Caco-2 (cell line): Measurements from ENCODE around the gene CLMP. TPM values are rescaled to one million over a fixed set of nuclear protein-coding genes. Genes with fewer than 3 reads are reported as not detected.
A peak's percentile ranks its signal among the peaks of the same experiment; 100 is the strongest.

Experiments
- BruUV-seq: library from RNA; stranded (reverse); fragments of 400-500 nt; replicated peaks from 2 replicates; lab custom pipeline; 2021; lab: Mats Ljungman, UMichigan
- CTCF ChIA-PET: fragments of 300-600 bp; sonication (Branson Sonifier 250); formaldehyde crosslinking; loops from one replicate; lab custom pipeline; 2022; ENCODE audit warnings: antibody characterized with exemption; lab: Charles Lee
- POLR2A ChIA-PET: fragments of 300-600 bp; sonication (Branson Sonifier 250); formaldehyde crosslinking; loops from one replicate; lab custom pipeline; 2022; ENCODE audit warnings: antibody characterized with exemption; lab: Charles Lee
- DNase-seq, 2 experiments: peaks; one replicate each; pipeline versions ENCODE4 v3.0.0 to v3.0.0-alpha.2; 2020 to 2022
- H3K27me3 ChIP-seq: replicated peaks from 2 replicates; pipeline ENCODE4 v1.6.0; 2011; ENCODE audit warnings: low read length; ENCODE audit not compliant: control insufficient read depth, insufficient read depth
- H3K36me3 ChIP-seq: 2 replicates; pipeline ENCODE4 v1.5.1; 2011; ENCODE audit warnings: low read length; ENCODE audit not compliant: control insufficient read depth, insufficient read depth
- H3K4me1 ChIP-seq: fragments of 250-450 bp; sonication (Bioruptor Pico); 2 replicates; pipeline ENCODE4 v1.5.1; 2020; ENCODE audit warnings: mild to moderate bottlenecking
- H3K4me3 ChIP-seq: 2 replicates; pipeline ENCODE4 v1.5.1; 2011; ENCODE audit warnings: low read depth, mild to moderate bottlenecking, control low read depth, low read length
- H3K9me3 ChIP-seq: fragments of 250-450 bp; sonication (Bioruptor Pico); 2 replicates; pipeline ENCODE4 v1.5.1; 2020; ENCODE audit warnings: mild to moderate bottlenecking, moderate library complexity
- H3K27ac Mint-ChIP-seq: one replicate; pipeline ENCODE4 v1.8.0; 2022; ENCODE audit warnings: mixed read lengths; ENCODE audit not compliant: unreplicated experiment
- H3K27me3 Mint-ChIP-seq: one replicate; pipeline ENCODE4 v1.8.0; 2022; ENCODE audit warnings: mixed read lengths; ENCODE audit not compliant: insufficient read depth, unreplicated experiment
- H3K36me3 Mint-ChIP-seq: one replicate; pipeline ENCODE4 v1.8.0; 2022; ENCODE audit warnings: mild to moderate bottlenecking, mixed read lengths; ENCODE audit not compliant: insufficient read depth, unreplicated experiment
- H3K4me1 Mint-ChIP-seq: one replicate; pipeline ENCODE4 v1.8.0; 2022; ENCODE audit warnings: low read depth, mixed read lengths; ENCODE audit not compliant: unreplicated experiment
- H3K4me3 Mint-ChIP-seq: one replicate; pipeline ENCODE4 v1.8.0; 2022; ENCODE audit warnings: mild to moderate bottlenecking, moderate library complexity, mixed read lengths; ENCODE audit not compliant: unreplicated experiment
- H3K9me3 Mint-ChIP-seq: one replicate; pipeline ENCODE4 v1.8.0; 2022; ENCODE audit warnings: mixed read lengths; ENCODE audit not compliant: unreplicated experiment
- CTCF ChIP-seq, 2 experiments: fragments of 200-600 bp in 1 of 2; IDR thresholded peaks; 1 replicate in 1 of 2; 2 replicates in 1 of 2; pipeline versions ENCODE4 v1.5.1 to v1.8.0; 2011 to 2022; ENCODE audit warnings: antibody characterized with exemption in 1 of 2, control low read depth in 1 of 2, inconsistent platforms in 1 of 2, low read depth in 1 of 2, low read length in 1 of 2, mild to moderate bottlenecking in 1 of 2, moderate library complexity in 1 of 2; ENCODE audit not compliant: insufficient read depth in 1 of 2, severe bottlenecking in 1 of 2, unreplicated experiment in 1 of 2
- intact Hi-C: fragments of 100-400 bp; cut with micrococcal nuclease; formaldehyde crosslinking; loops from one replicate; pipeline ENCODE4 v1.10.0; 2022; ENCODE audit not compliant: unreplicated experiment
- total RNA-seq: library from RNA; stranded (reverse); gene quantifications from 2 replicates; pipeline ENCODE4 v1.2.3, GENCODE V29; 2022

CLMP gene
- total RNA-seq, 1 experiment from 2014 or later = 58.9 TPM

- H3K27ac Mint-ChIP-seq = peak overlapping the region; percentile 48
- no TSS peak for BruUV-seq
- Histone ChIP-seq H3K4me3 (peak overlapping the region; percentile 11; the same call in 1 of the 2 replicates), H3K9me3 (no peaks in the 10 kb centered on the region), H3K27me3 (no peaks in the 10 kb centered on the region), H3K4me1 (peaks cover 19% of the 10 kb centered on the region), H3K36me3 (no peaks in the 10 kb centered on the region)
- H3K4me3 Mint-ChIP-seq = peak overlapping the region; percentile 69
- ChIA-PET POLR2A (interaction anchor here (0.7 kb wide), 1 partner anchor 151 kb away, joined by 4 read pairs; no protein-coding TSS in a partner anchor), CTCF (interaction anchor here (1.0 to 1.6 kb wide), 2 partner anchors 48 to 110 kb away, joined by 3 to 5 read pairs; no protein-coding TSS in a partner anchor)
- H3K9me3 Mint-ChIP-seq = peaks cover 9% of the 10 kb centered on the region
- intact Hi-C loops = loop anchor here (2.0 kb wide), 2 partner anchors 17 to 19 kb away; partner anchors contain the start of gene CLMP
- peaks cover 33% of the 10 kb centered on the region for H3K4me1 Mint-ChIP-seq
- peak in 1 of 2 experiments; percentile 37 for DNase-seq
- no peaks in the 10 kb centered on the region for H3K36me3 Mint-ChIP-seq
- no peaks in the 10 kb centered on the region for H3K27me3 Mint-ChIP-seq
- no peak for TF ChIP-seq CTCF (IDR thresholded peaks at IDR 0.05; ENCODE audit: insufficient read depth in 1 of 2, low read depth in 1 of 2, low read length in 1 of 2, severe bottlenecking in 1 of 2, unreplicated experiment in 1 of 2)
These were observed 18.3 kb upstream of the CLMP start for GRCh38 chr11:123213307-123213771.

DNA sequence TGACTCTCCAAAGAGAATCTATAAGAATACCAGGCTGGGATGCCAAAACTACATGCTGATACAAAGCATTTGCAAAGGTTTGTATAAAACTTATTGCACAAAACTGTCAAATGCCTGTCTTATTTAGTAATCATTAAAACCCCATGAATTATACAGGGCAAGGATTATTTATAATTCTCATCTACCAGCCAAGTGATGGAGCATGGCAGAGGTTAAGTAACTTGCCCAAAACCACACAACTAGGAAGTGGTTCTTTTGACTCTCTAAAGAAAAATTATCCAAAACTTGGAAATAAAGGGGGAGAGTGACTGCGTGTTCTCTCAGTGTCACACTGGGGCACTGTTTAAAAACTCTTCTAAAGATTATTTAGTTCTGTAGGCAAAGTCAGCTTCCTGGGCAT, 17.4 kb upstream of the CLMP start:
- no peaks in the 10 kb centered on the region for H3K9me3 ChIP-seq
- CTCF ChIA-PET = interaction anchor here (0.9 to 1.0 kb wide), 2 partner anchors 33 to 109 kb away, joined by 3 read pairs; no protein-coding TSS in a partner anchor
- H3K4me3 Mint-ChIP-seq = no peak overlapping the region
- BruUV-seq = no TSS peak
- H3K27me3 ChIP-seq = no peaks in the 10 kb centered on the region
- H3K4me3 ChIP-seq = no peak overlapping the region
- TF ChIP-seq CTCF (IDR thresholded peaks at IDR 0.05; ENCODE audit: insufficient read depth in 1 of 2, low read depth in 1 of 2, low read length in 1 of 2, severe bottlenecking in 1 of 2, unreplicated experiment in 1 of 2) = no peak
- peaks cover 13% of the 10 kb centered on the region for H3K4me1 ChIP-seq
- H3K36me3 ChIP-seq = no peaks in the 10 kb centered on the region
- peaks cover 9% of the 10 kb centered on the region for H3K9me3 Mint-ChIP-seq
- no peak overlapping the region for H3K27ac Mint-ChIP-seq
- intact Hi-C loops = loop anchor here (2.0 kb wide), 2 partner anchors 18 kb away; partner anchors contain the start of gene CLMP
- no peaks in the 10 kb centered on the region for H3K27me3 Mint-ChIP-seq
- H3K36me3 Mint-ChIP-seq = no peaks in the 10 kb centered on the region
- peaks cover 24% of the 10 kb centered on the region for H3K4me1 Mint-ChIP-seq
- no peak for DNase-seq
- POLR2A ChIA-PET = no interaction called here

GRCh38 chr11:123211981-123212380, 16.9 kb upstream of the CLMP start:
- no peaks in the 10 kb centered on the region for H3K27me3 Mint-ChIP-seq
- no peak overlapping the region for H3K27ac Mint-ChIP-seq
- peaks cover 9% of the 10 kb centered on the region for H3K9me3 Mint-ChIP-seq
- Histone ChIP-seq H3K4me1 (peaks cover 14% of the 10 kb centered on the region), H3K27me3 (no peaks in the 10 kb centered on the region), H3K9me3 (no peaks in the 10 kb centered on the region), H3K4me3 (no peak overlapping the region), H3K36me3 (no peaks in the 10 kb centered on the region)
- H3K4me1 Mint-ChIP-seq = peaks cover 24% of the 10 kb centered on the region
- ChIA-PET CTCF (interaction anchor here (0.9 kb wide), 1 partner anchor 34 kb away, joined by 3 read pairs; no protein-coding TSS in a partner anchor), POLR2A (no interaction called here)
- intact Hi-C loops = loop anchor here (2.0 kb wide), 2 partner anchors 17 to 19 kb away; partner anchors contain the start of gene CLMP
- H3K36me3 Mint-ChIP-seq = no peaks in the 10 kb centered on the region
- no peak overlapping the region for H3K4me3 Mint-ChIP-seq
- BruUV-seq = no TSS peak
- no peak for TF ChIP-seq CTCF (IDR thresholded peaks at IDR 0.05; ENCODE audit: insufficient read depth in 1 of 2, low read depth in 1 of 2, low read length in 1 of 2, severe bottlenecking in 1 of 2, unreplicated experiment in 1 of 2)
- no peak for DNase-seq
